Uterus (tissue), 4 donors: ENCODE results near the gene ATXN3L. TPM values are rescaled to one million over a fixed set of nuclear protein-coding genes. Genes with fewer than 3 reads are reported as not detected.

ENCODE experiments used
- DNase-seq, 2 donors: peaks; one replicate each; pipeline ENCODE4 v3.0.0-alpha.2; 2019 to 2020
- H3K27ac ChIP-seq, 2 donors: fragments of 200-600 bp; sonication (generic); 1 replicate in 1 of 2; 2 replicates in 1 of 2; pipeline ENCODE4 v1.5.1; 2016 to 2018
- H3K27me3 ChIP-seq, 2 donors: fragments of 200-600 bp; sonication (generic); one replicate each; pipeline ENCODE4 v1.5.1; 2018 to 2019; ENCODE audit warnings: control low read depth in 1 of 2
- H3K36me3 ChIP-seq, 2 donors: fragments of 200-600 bp; sonication (generic); one replicate each; pipeline ENCODE4 v1.5.1; 2019; ENCODE audit warnings: control low read depth in 1 of 2
- H3K4me1 ChIP-seq, 2 donors: fragments of 200-600 bp; sonication (generic); one replicate each; pipeline ENCODE4 v1.5.1; 2018 to 2019; ENCODE audit warnings: control low read depth in 1 of 2
- H3K4me3 ChIP-seq, 2 donors: fragments of 200-600 bp; sonication (generic); 1 replicate in 1 of 2; 2 replicates in 1 of 2; pipeline ENCODE4 v1.5.1; 2018 to 2019; ENCODE audit warnings: mild to moderate bottlenecking in 1 of 2
- H3K9me3 ChIP-seq, 2 donors: fragments of 200-600 bp; sonication (generic); one replicate each; pipeline ENCODE4 v1.5.1; 2019; ENCODE audit warnings: control low read depth in 1 of 2
- CTCF ChIP-seq, 4 experiments: fragments of 200-600 bp in 2 of 4; fragments of 450-650 bp in 2 of 4; sonication (generic) in 2 of 4; IDR thresholded peaks; one replicate each; pipeline ENCODE4 v1.5.1; 2016 to 2019; ENCODE audit warnings: antibody characterized with exemption in 4 of 4, mild to moderate bottlenecking in 2 of 4, moderate library complexity in 1 of 4
- POLR2A ChIP-seq, 2 donors: fragments of 450-650 bp; IDR thresholded peaks; one replicate each; pipeline ENCODE4 v1.6.1; 2016; ENCODE audit warnings: antibody characterized with exemption in 2 of 2, mild to moderate bottlenecking in 1 of 2, moderate library complexity in 1 of 2
- intact Hi-C: fragments of 100-400 bp; cut with DNase I; formaldehyde crosslinking; loops from one replicate; pipeline ENCODE4 v1.15.1; 2023; ENCODE audit warnings: low total_unique reads
- total RNA-seq, 4 donors: library from RNA; depleted of rRNA in 3 of 4; stranded (reverse); fragments of >200 nt in 3 of 4; gene quantifications; one replicate each; pipeline versions ENCODE4 v1.1.0 to v1.2.4, GENCODE V29; 2014 to 2023
- donor health status: DM: yes; HTN: yes; CAD: no.

The ATXN3L gene
- total RNA-seq, 4 donors from 2014 or later = not detected

GRCh38 chrX:13341491-13342101 is 21.7 kb upstream of the ATXN3L start:
- Histone ChIP-seq H3K27me3 (no peaks in the 10 kb centered on the region), H3K4me3 (no peak overlapping the region), H3K4me1 (no peaks in the 10 kb centered on the region), H3K9me3 (no peaks in the 10 kb centered on the region), H3K27ac (no peak overlapping the region), H3K36me3 (no peaks in the 10 kb centered on the region)
- intact Hi-C loops = no loop called here
- DNase-seq = no peak
- TF ChIP-seq CTCF (IDR thresholded peaks at IDR 0.05) (no peak), POLR2A (IDR thresholded peaks at IDR 0.05) (no peak)

- H3K36me3 ChIP-seq = no peaks in the 10 kb centered on the region
- DNase-seq = no peak
- no peaks in the 10 kb centered on the region for H3K9me3 ChIP-seq
- H3K4me3 ChIP-seq = no peak overlapping the region
- H3K27ac ChIP-seq = peak overlapping the region; percentile 28 to 52
- no peaks in the 10 kb centered on the region for H3K27me3 ChIP-seq
- no peaks in the 10 kb centered on the region for H3K4me1 ChIP-seq
- intact Hi-C loops = no loop called here
- no peak for TF ChIP-seq CTCF (IDR thresholded peaks at IDR 0.05)
- no peak for TF ChIP-seq POLR2A (IDR thresholded peaks at IDR 0.05)
These were observed 20.4 kb upstream of the ATXN3L start for GRCh38 chrX:13340182-13340791.

GRCh38 chrX:13339607-13340006 is 19.8 kb upstream of the ATXN3L start:
- Histone ChIP-seq H3K9me3 (no peaks in the 10 kb centered on the region), H3K27ac (peak overlapping the region; percentile 39 to 52), H3K4me1 (no peaks in the 10 kb centered on the region), H3K4me3 (no peak overlapping the region), H3K36me3 (no peaks in the 10 kb centered on the region), H3K27me3 (no peaks in the 10 kb centered on the region)
- DNase-seq = no peak
- intact Hi-C loops = no loop called here
- TF ChIP-seq CTCF (IDR thresholded peaks at IDR 0.05) (no peak), POLR2A (IDR thresholded peaks at IDR 0.05) (no peak)

- H3K4me1 ChIP-seq = no peaks in the 10 kb centered on the region
- H3K9me3 ChIP-seq = no peaks in the 10 kb centered on the region
- peak overlapping the region; percentile 39 to 52 for H3K27ac ChIP-seq
- no peak for DNase-seq
- H3K4me3 ChIP-seq = no peak overlapping the region
- H3K36me3 ChIP-seq = no peaks in the 10 kb centered on the region
- no peaks in the 10 kb centered on the region for H3K27me3 ChIP-seq
- intact Hi-C loops = no loop called here
- TF ChIP-seq CTCF (IDR thresholded peaks at IDR 0.05) (no peak), POLR2A (IDR thresholded peaks at IDR 0.05) (no peak)
These were observed 19.2 kb upstream of the ATXN3L start for GRCh38 chrX:13338996-13339515.

GRCh38 chrX:13334491-13334890 is 14.6 kb upstream of the ATXN3L start:
- H3K36me3 ChIP-seq = no peaks in the 10 kb centered on the region
- TF ChIP-seq CTCF (IDR thresholded peaks at IDR 0.05) (no peak), POLR2A (IDR thresholded peaks at IDR 0.05) (no peak)

More at GRCh38 chrX:13334491-13334890, 14.6 kb upstream of the ATXN3L start:
- H3K4me3 ChIP-seq = no peak overlapping the region
- no peak overlapping the region for H3K27ac ChIP-seq
- no peaks in the 10 kb centered on the region for H3K9me3 ChIP-seq
- DNase-seq = no peak
- intact Hi-C loops = no loop called here
- H3K27me3 ChIP-seq = no peaks in the 10 kb centered on the region
- H3K4me1 ChIP-seq = no peaks in the 10 kb centered on the region
